Kidney epithelial cell (primary cell): ENCODE measurements around the gene ZNF181. TPM values are rescaled to one million over a fixed set of nuclear protein-coding genes. Genes with fewer than 3 reads are reported as not detected.

Experiments
- DNase-seq: peaks from one replicate; pipeline ENCODE4 v3.0.0-alpha.2; 2010; ENCODE audit warnings: low read depth
- H3K27me3 ChIP-seq: 2 replicates; pipeline ENCODE4 v1.6.0; 2011; ENCODE audit warnings: low read length; ENCODE audit not compliant: control insufficient read depth, insufficient read depth
- H3K36me3 ChIP-seq: 2 replicates; pipeline ENCODE4 v1.5.1; 2011; ENCODE audit warnings: low read length; ENCODE audit not compliant: control insufficient read depth, insufficient read depth
- H3K4me3 ChIP-seq: 2 replicates; pipeline ENCODE4 v1.5.1; 2011; ENCODE audit warnings: low read depth, mild to moderate bottlenecking, control low read depth, low read length
- CTCF ChIP-seq: IDR thresholded peaks from 2 replicates; pipeline ENCODE4 v1.5.1; 2011; ENCODE audit warnings: mild to moderate bottlenecking, moderate library complexity, low read length, control low read depth, inconsistent platforms; ENCODE audit not compliant: insufficient read depth, poor library complexity, severe bottlenecking
- total RNA-seq: library from RNA; depleted of rRNA; stranded (reverse); fragments of >200 nt; gene quantifications from 2 replicates; pipeline ENCODE4 v1.2.3, GENCODE V29; 2015

Gene ZNF181
- total RNA-seq, 1 donor from 2014 or later: 21.1 TPM

GRCh38 chr19:34794066-34794960 lies 60.3 kb downstream of the ZNF181 start:
- Histone ChIP-seq H3K27me3 (no peaks in the 10 kb centered on the region), H3K4me3 (no peak overlapping the region), H3K36me3 (no peaks in the 10 kb centered on the region)
- no peak for TF ChIP-seq CTCF
- DNase-seq: no peak

Other genes starting within 250 kb of the ZNF181 start
- 0.38 and 0.62 TPM in 2 replicates for gene SCGB2B2, start 57.1 kb upstream of the ZNF181 start, total RNA-seq
- gene ZNF302, start 56.6 kb upstream of the ZNF181 start, total RNA-seq: 14.7 and 17.1 TPM in 2 replicates
- gene ZNF599, start 39.0 kb downstream of the ZNF181 start, total RNA-seq: 4.6 and 7.7 TPM in 2 replicates
- gene ZNF30, start 192.7 kb downstream of the ZNF181 start, total RNA-seq: 1.6 and 2.1 TPM in 2 replicates
- gene ZNF792, start 230.0 kb downstream of the ZNF181 start, total RNA-seq: 5.6 and 6.1 TPM in 2 replicates